Measurements from ENCODE around the gene SYCN. TPM values are rescaled to one million over a fixed set of nuclear protein-coding genes. Genes with fewer than 3 reads are reported as not detected.

Gene SYCN
- total RNA-seq, 1 experiment from 2014 or later = not detected

- Histone ChIP-seq H3K9me2 (replicated peaks; ENCODE audit: insufficient read depth, low read length) (no peaks in the 10 kb centered on the region), H3K4me3 (ENCODE audit: low read length) (no peak overlapping the region), H4K20me1 (ENCODE audit: insufficient read depth, low read depth, low read length) (no peaks in the 10 kb centered on the region), H3K79me2 (ENCODE audit: low read length) (no peaks in the 10 kb centered on the region), H3K27me3 (ENCODE audit: low read length) (no peaks in the 10 kb centered on the region), H3K9ac (ENCODE audit: low read length) (no peak overlapping the region), H3K4me2 (ENCODE audit: low read depth, low read length, poor library complexity, severe bottlenecking) (no peak overlapping the region), H3K9me3 (ENCODE audit: low read length) (no peaks in the 10 kb centered on the region), H3K27ac (ENCODE audit: low read length) (no peak overlapping the region), H2AFZ (ENCODE audit: low read length) (no peak overlapping the region), H3K36me3 (ENCODE audit: insufficient read depth, low read length) (no peaks in the 10 kb centered on the region), H3K4me1 (ENCODE audit: low read length) (no peaks in the 10 kb centered on the region)
- DNase-seq = no peak
These were observed 1.1 kb downstream of the SYCN start for GRCh38 chr19:39202998-39203355.

- Histone ChIP-seq H4K20me1 (ENCODE audit: insufficient read depth, low read depth, low read length) (no peaks in the 10 kb centered on the region), H3K9me2 (replicated peaks; ENCODE audit: insufficient read depth, low read length) (no peaks in the 10 kb centered on the region), H2AFZ (ENCODE audit: low read length) (no peak overlapping the region), H3K4me1 (ENCODE audit: low read length) (no peaks in the 10 kb centered on the region), H3K27ac (ENCODE audit: low read length) (no peak overlapping the region), H3K4me3 (ENCODE audit: low read length) (no peak overlapping the region), H3K36me3 (ENCODE audit: insufficient read depth, low read length) (no peaks in the 10 kb centered on the region), H3K4me2 (ENCODE audit: low read depth, low read length, poor library complexity, severe bottlenecking) (no peak overlapping the region), H3K9ac (ENCODE audit: low read length) (no peak overlapping the region), H3K79me2 (ENCODE audit: low read length) (no peaks in the 10 kb centered on the region), H3K9me3 (ENCODE audit: low read length) (no peaks in the 10 kb centered on the region), H3K27me3 (ENCODE audit: low read length) (no peaks in the 10 kb centered on the region)
- DNase-seq = no peak
These were observed 3.3 kb downstream of the SYCN start for GRCh38 chr19:39200803-39201115.

- H4K20me1 ChIP-seq (ENCODE audit: insufficient read depth, low read depth, low read length) = no peaks in the 10 kb centered on the region
- no peak overlapping the region for H3K4me3 ChIP-seq (ENCODE audit: low read length)
- no peaks in the 10 kb centered on the region for H3K27me3 ChIP-seq (ENCODE audit: low read length)
- no peak overlapping the region for H3K4me2 ChIP-seq (ENCODE audit: low read depth, low read length, poor library complexity, severe bottlenecking)
- H3K27ac ChIP-seq (ENCODE audit: low read length) = no peak overlapping the region
- H3K4me1 ChIP-seq (ENCODE audit: low read length) = no peaks in the 10 kb centered on the region
- H3K9ac ChIP-seq (ENCODE audit: low read length) = no peak overlapping the region
- H3K9me3 ChIP-seq (ENCODE audit: low read length) = no peaks in the 10 kb centered on the region
- no peaks in the 10 kb centered on the region for H3K79me2 ChIP-seq (ENCODE audit: low read length)
- DNase-seq = no peak
- no peaks in the 10 kb centered on the region for H3K9me2 ChIP-seq (replicated peaks; ENCODE audit: insufficient read depth, low read length)
- H2AFZ ChIP-seq (ENCODE audit: low read length) = no peak overlapping the region
- H3K36me3 ChIP-seq (ENCODE audit: insufficient read depth, low read length) = no peaks in the 10 kb centered on the region
These were observed 3.8 kb downstream of the SYCN start for GRCh38 chr19:39200066-39200802.

- Histone ChIP-seq H3K79me2 (ENCODE audit: low read length) (no peaks in the 10 kb centered on the region), H3K36me3 (ENCODE audit: insufficient read depth, low read length) (no peaks in the 10 kb centered on the region), H3K9ac (ENCODE audit: low read length) (no peak overlapping the region), H3K4me3 (ENCODE audit: low read length) (no peak overlapping the region), H3K9me2 (replicated peaks; ENCODE audit: insufficient read depth, low read length) (no peaks in the 10 kb centered on the region), H3K4me2 (ENCODE audit: low read depth, low read length, poor library complexity, severe bottlenecking) (no peak overlapping the region), H3K27me3 (ENCODE audit: low read length) (no peaks in the 10 kb centered on the region), H3K4me1 (ENCODE audit: low read length) (no peaks in the 10 kb centered on the region), H3K27ac (ENCODE audit: low read length) (no peak overlapping the region), H2AFZ (ENCODE audit: low read length) (no peak overlapping the region), H3K9me3 (ENCODE audit: low read length) (no peaks in the 10 kb centered on the region), H4K20me1 (ENCODE audit: insufficient read depth, low read depth, low read length) (no peaks in the 10 kb centered on the region)
- DNase-seq = no peak
These were observed 5.0 kb downstream of the SYCN start for GRCh38 chr19:39199025-39199424.

- DNase-seq = no peak
- Histone ChIP-seq H3K27me3 (ENCODE audit: low read length) (no peaks in the 10 kb centered on the region), H2AFZ (ENCODE audit: low read length) (no peak overlapping the region), H3K4me3 (ENCODE audit: low read length) (no peak overlapping the region), H3K27ac (ENCODE audit: low read length) (no peak overlapping the region), H3K9ac (ENCODE audit: low read length) (no peak overlapping the region), H3K36me3 (ENCODE audit: insufficient read depth, low read length) (no peaks in the 10 kb centered on the region), H3K4me1 (ENCODE audit: low read length) (no peaks in the 10 kb centered on the region), H3K9me3 (ENCODE audit: low read length) (no peaks in the 10 kb centered on the region), H3K79me2 (ENCODE audit: low read length) (no peaks in the 10 kb centered on the region), H3K4me2 (ENCODE audit: low read depth, low read length, poor library complexity, severe bottlenecking) (no peak overlapping the region), H3K9me2 (replicated peaks; ENCODE audit: insufficient read depth, low read length) (no peaks in the 10 kb centered on the region), H4K20me1 (ENCODE audit: insufficient read depth, low read depth, low read length) (no peaks in the 10 kb centered on the region)
These were observed 6.3 kb downstream of the SYCN start for GRCh38 chr19:39197808-39198207.

- Histone ChIP-seq H3K9ac (ENCODE audit: low read length) (no peak within 1 kb of the TSS), H3K4me3 (ENCODE audit: low read length) (no peak within 1 kb of the TSS), H3K27me3 (ENCODE audit: low read length) (no peaks in the 10 kb centered on the region)
These were observed 7.1 kb downstream of the SYCN start, which contains the start of gene NCCRP1 for GRCh38 chr19:39196860-39197562. Gene NCCRP1 (plus strand): TSS chr19:39196964. CDS start chr19:39196983, 19 bp downstream.

GRCh38 chr19:39196320-39196719, 7.7 kb downstream of the SYCN start:
- H3K9ac ChIP-seq (ENCODE audit: low read length) = no peak overlapping the region
- H3K36me3 ChIP-seq (ENCODE audit: insufficient read depth, low read length) = no peaks in the 10 kb centered on the region
- no peak overlapping the region for H3K4me2 ChIP-seq (ENCODE audit: low read depth, low read length, poor library complexity, severe bottlenecking)
- no peak overlapping the region for H3K4me3 ChIP-seq (ENCODE audit: low read length)
- no peaks in the 10 kb centered on the region for H3K79me2 ChIP-seq (ENCODE audit: low read length)
- no peaks in the 10 kb centered on the region for H4K20me1 ChIP-seq (ENCODE audit: insufficient read depth, low read depth, low read length)
- no peak for DNase-seq
- no peaks in the 10 kb centered on the region for H3K9me3 ChIP-seq (ENCODE audit: low read length)
- H2AFZ ChIP-seq (ENCODE audit: low read length) = no peak overlapping the region
- H3K9me2 ChIP-seq (replicated peaks; ENCODE audit: insufficient read depth, low read length) = no peaks in the 10 kb centered on the region
- no peaks in the 10 kb centered on the region for H3K4me1 ChIP-seq (ENCODE audit: low read length)
- H3K27ac ChIP-seq (ENCODE audit: low read length) = no peak overlapping the region
- no peaks in the 10 kb centered on the region for H3K27me3 ChIP-seq (ENCODE audit: low read length)

More at GRCh38 chr19:39196860-39197562, 7.1 kb downstream of the SYCN start, which contains the start of gene NCCRP1:
- H3K79me2 ChIP-seq (ENCODE audit: low read length) = no peaks in the 10 kb centered on the region
- no peak within 1 kb of the TSS for H2AFZ ChIP-seq (ENCODE audit: low read length)
- H4K20me1 ChIP-seq (ENCODE audit: insufficient read depth, low read depth, low read length) = no peaks in the 10 kb centered on the region
- H3K27ac ChIP-seq (ENCODE audit: low read length) = no peak within 1 kb of the TSS
- H3K36me3 ChIP-seq (ENCODE audit: insufficient read depth, low read length) = no peaks in the 10 kb centered on the region
- no peak for DNase-seq
- H3K4me1 ChIP-seq (ENCODE audit: low read length) = no peaks in the 10 kb centered on the region
- H3K4me2 ChIP-seq (ENCODE audit: low read depth, low read length, poor library complexity, severe bottlenecking) = no peak within 1 kb of the TSS
- no peaks in the 10 kb centered on the region for H3K9me2 ChIP-seq (replicated peaks; ENCODE audit: insufficient read depth, low read length)
- no peaks in the 10 kb centered on the region for H3K9me3 ChIP-seq (ENCODE audit: low read length)

GRCh38 chr19:39195755-39196154, 8.3 kb downstream of the SYCN start:
- Histone ChIP-seq H3K9me3 (ENCODE audit: low read length) (no peaks in the 10 kb centered on the region), H3K4me1 (ENCODE audit: low read length) (no peaks in the 10 kb centered on the region), H3K27ac (ENCODE audit: low read length) (no peak overlapping the region), H3K36me3 (ENCODE audit: insufficient read depth, low read length) (no peaks in the 10 kb centered on the region), H3K9me2 (replicated peaks; ENCODE audit: insufficient read depth, low read length) (no peaks in the 10 kb centered on the region), H3K4me2 (ENCODE audit: low read depth, low read length, poor library complexity, severe bottlenecking) (no peak overlapping the region), H3K4me3 (ENCODE audit: low read length) (no peak overlapping the region), H3K27me3 (ENCODE audit: low read length) (no peaks in the 10 kb centered on the region), H3K79me2 (ENCODE audit: low read length) (no peaks in the 10 kb centered on the region), H3K9ac (ENCODE audit: low read length) (no peak overlapping the region), H2AFZ (ENCODE audit: low read length) (no peak overlapping the region), H4K20me1 (ENCODE audit: insufficient read depth, low read depth, low read length) (no peaks in the 10 kb centered on the region)
- DNase-seq = no peak
